ENCODE data around the gene UBE2D3. TPM values are rescaled to one million over a fixed set of nuclear protein-coding genes. Genes with fewer than 3 reads are reported as not detected.
A peak's percentile ranks its signal among the peaks of the same experiment; 100 is the strongest.

UBE2D3 gene
- total RNA-seq, 2 donors from 2014 or later, result 149 to 323 TPM

DNA sequence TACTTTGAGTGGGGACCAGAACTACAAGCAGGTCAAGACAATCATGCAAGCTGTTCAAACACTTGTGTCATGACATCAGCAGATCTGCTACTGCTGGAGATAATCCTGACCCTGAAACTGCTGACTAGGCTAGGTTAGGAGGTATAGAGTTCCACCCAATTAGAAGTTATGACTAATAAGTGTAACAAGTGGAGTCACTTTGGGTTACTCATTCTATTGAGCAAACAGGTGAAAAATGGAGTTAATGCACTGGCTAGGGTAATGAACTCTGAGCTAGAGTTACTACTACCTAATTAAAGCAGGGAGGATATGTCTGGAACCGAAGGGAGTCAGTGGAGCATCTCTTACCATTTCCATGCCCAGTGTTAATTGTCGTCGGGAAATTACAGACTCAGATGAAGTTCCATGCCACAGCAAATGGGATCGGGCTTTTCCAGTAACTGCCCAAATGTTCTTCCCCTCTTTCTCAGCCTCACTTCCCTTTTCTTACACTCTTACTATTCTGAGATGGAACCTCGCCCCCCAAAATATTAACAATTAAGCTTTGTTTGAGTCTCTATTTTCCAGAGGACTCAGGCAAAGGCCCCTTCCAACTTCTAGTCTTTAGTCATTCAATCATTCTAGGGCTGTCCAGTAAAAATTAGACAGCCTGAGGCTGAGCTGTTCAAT, 46.7 kb downstream of the UBE2D3 start:
- H3K36me3 ChIP-seq (replicated peaks in 1 of 2; ENCODE audit: insufficient read depth in 1 of 2, low read depth in 2 of 2), result no peaks in the 10 kb centered on the region
- peaks cover 7% of the 10 kb centered on the region for H3K4me1 ChIP-seq
- peak in 1 of 4 donors; percentile 26 for DNase-seq
- 77 to 95% methylated on average over 5 of the region's 5 CpGs for WGBS, 2 donors
- no peak overlapping the region for H3K27ac ChIP-seq
- H3K4me3 ChIP-seq, result no peak overlapping the region
- intact Hi-C loops (cut with DNase I), result no loop called here
- no peaks in the 10 kb centered on the region for H3K27me3 ChIP-seq
- peak; percentile 79 for ATAC-seq
- no peaks in the 10 kb centered on the region for H3K9me3 ChIP-seq
- TF ChIP-seq, protein P1, sequence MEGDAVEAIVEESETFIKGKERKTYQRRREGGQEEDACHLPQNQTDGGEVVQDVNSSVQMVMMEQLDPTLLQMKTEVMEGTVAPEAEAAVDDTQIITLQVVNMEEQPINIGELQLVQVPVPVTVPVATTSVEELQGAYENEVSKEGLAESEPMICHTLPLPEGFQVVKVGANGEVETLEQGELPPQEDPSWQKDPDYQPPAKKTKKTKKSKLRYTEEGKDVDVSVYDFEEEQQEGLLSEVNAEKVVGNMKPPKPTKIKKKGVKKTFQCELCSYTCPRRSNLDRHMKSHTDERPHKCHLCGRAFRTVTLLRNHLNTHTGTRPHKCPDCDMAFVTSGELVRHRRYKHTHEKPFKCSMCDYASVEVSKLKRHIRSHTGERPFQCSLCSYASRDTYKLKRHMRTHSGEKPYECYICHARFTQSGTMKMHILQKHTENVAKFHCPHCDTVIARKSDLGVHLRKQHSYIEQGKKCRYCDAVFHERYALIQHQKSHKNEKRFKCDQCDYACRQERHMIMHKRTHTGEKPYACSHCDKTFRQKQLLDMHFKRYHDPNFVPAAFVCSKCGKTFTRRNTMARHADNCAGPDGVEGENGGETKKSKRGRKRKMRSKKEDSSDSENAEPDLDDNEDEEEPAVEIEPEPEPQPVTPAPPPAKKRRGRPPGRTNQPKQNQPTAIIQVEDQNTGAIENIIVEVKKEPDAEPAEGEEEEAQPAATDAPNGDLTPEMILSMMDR (IDR thresholded peaks at IDR 0.05), result no peak
- TF ChIP-seq POLR2A (IDR thresholded peaks at IDR 0.05), result no peak

DNA sequence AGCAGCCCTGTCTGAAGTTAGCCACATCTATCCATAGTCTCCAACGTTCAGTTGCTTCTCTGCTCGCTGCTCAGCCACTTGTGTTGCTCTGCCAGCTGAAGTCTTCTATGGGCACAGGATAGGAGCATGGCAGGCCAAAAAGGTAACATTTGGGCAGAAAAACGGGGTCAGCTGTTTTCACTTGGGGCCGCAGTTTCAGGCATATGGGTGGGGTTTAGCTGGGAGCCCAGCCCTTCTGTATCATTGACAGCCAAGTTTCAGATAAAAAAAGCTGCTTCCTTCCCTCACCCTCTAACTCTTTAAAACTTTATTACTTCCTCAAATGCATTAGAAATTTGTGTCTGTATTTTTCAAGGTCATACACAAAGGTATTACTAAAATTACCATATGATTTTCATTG, 48.1 kb downstream of the UBE2D3 start:
- no peak for ATAC-seq
- DNase-seq, result no peak
- no peaks in the 10 kb centered on the region for H3K36me3 ChIP-seq (replicated peaks in 1 of 2; ENCODE audit: insufficient read depth in 1 of 2, low read depth in 2 of 2)
- H3K4me3 ChIP-seq, result no peak overlapping the region
- peaks cover 7% of the 10 kb centered on the region for H3K4me1 ChIP-seq
- H3K27me3 ChIP-seq, result no peaks in the 10 kb centered on the region
- 52 to 60% methylated on average over 4 of the region's 4 CpGs for WGBS, 2 donors
- TF ChIP-seq, protein P1 (IDR thresholded peaks at IDR 0.05), result no peak
- TF ChIP-seq POLR2A (IDR thresholded peaks at IDR 0.05), result no peak
- peak overlapping the region in 2 of 4 donors; percentile 4 to 45 for H3K27ac ChIP-seq
- H3K9me3 ChIP-seq, result no peaks in the 10 kb centered on the region
- intact Hi-C loops (cut with DNase I), result no loop called here

DNA sequence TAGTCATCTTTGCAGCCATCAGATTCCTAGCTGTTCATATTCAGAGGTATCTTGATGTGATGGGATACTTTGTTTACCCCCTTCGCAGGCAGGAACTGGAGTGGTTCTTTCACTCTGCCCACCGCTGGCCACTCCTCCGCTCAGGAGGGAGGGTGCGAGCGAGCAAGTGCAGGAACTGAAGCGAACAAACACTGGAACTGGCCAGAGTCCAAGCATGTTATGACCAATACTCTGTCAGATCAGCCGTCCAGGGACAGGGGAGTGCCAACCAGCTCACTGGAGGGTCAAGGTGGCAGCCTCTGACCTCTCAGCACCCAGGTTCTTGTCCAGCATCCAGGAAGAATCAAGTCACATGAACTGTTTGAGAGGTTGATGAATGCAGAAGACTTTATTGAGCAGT, 48.6 kb downstream of the UBE2D3 start:
- TF ChIP-seq, protein P1 (IDR thresholded peaks at IDR 0.05), result no peak
- no peak for TF ChIP-seq POLR2A (IDR thresholded peaks at IDR 0.05)
- H3K4me1 ChIP-seq, result peaks cover 7% of the 10 kb centered on the region
- H3K4me3 ChIP-seq, result no peak overlapping the region
- H3K27me3 ChIP-seq, result no peaks in the 10 kb centered on the region
- no peaks in the 10 kb centered on the region for H3K36me3 ChIP-seq (replicated peaks in 1 of 2; ENCODE audit: insufficient read depth in 1 of 2, low read depth in 2 of 2)
- peak overlapping the region in 2 of 4 donors; percentile 4 to 45 for H3K27ac ChIP-seq
- DNase-seq, result peak; percentile 45 to 71 (median 62)
- ATAC-seq, result peak; percentile 64
- H3K9me3 ChIP-seq, result no peaks in the 10 kb centered on the region
- WGBS, 2 donors, result 12 to 16% methylated on average over 6 to 7 of the region's 7 CpGs
- intact Hi-C loops (cut with DNase I), result no loop called here

DNA sequence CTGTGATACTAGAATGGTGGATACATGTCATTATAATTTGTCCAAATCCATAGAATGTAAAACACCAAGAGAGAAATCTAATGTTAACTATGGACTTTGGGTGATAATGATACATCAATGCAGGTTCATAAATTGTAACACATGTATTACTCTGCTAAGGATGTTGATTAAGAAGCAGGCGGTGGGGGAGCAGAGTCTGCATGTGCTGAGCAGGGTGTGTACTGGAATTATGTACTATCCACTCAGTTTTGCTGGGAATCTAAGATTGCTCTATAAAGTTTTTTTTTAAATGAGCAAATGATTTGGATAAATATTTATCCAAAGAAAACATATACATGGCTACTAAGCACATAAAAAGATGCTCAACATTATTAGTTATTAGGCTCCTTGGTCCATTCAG, 51.5 kb downstream of the UBE2D3 start:
- DNase-seq (no peak), ATAC-seq (no peak)
- H3K27ac ChIP-seq, result no peak overlapping the region
- peaks cover 7% of the 10 kb centered on the region for H3K4me1 ChIP-seq
- WGBS, 2 donors, result 91 to 95% methylated on average over 1 of the region's 1 CpG
- H3K4me3 ChIP-seq, result no peak overlapping the region
- no peak for TF ChIP-seq POLR2A (IDR thresholded peaks at IDR 0.05)
- TF ChIP-seq, protein P1 (IDR thresholded peaks at IDR 0.05), result no peak
- intact Hi-C loops (cut with DNase I), result no loop called here
- H3K36me3 ChIP-seq (replicated peaks in 1 of 2; ENCODE audit: insufficient read depth in 1 of 2, low read depth in 2 of 2), result no peaks in the 10 kb centered on the region
- no peaks in the 10 kb centered on the region for H3K27me3 ChIP-seq
- no peaks in the 10 kb centered on the region for H3K9me3 ChIP-seq

DNA sequence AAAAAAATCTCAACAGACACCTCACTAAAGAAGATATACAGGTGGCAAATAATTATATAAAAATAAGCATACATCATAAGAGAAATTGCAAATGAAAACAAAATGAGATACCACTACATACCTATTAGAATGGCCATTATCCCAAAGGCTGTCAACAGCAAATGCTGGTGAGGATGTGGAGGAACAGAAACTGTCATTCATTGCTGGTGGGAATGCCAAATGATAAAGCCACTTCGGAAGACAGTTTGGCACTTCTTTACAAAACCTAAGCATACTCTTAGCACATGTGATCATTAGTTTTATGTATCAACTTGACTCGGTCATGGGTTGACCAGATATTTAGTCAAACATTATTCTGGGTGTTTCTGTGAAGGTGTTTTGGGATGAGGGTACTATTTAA, 53.1 kb downstream of the UBE2D3 start:
- H3K27me3 ChIP-seq, result no peaks in the 10 kb centered on the region
- TF ChIP-seq, protein P1 (IDR thresholded peaks at IDR 0.05), result no peak
- no peak for TF ChIP-seq POLR2A (IDR thresholded peaks at IDR 0.05)
- no peaks in the 10 kb centered on the region for H3K9me3 ChIP-seq
- H3K36me3 ChIP-seq (replicated peaks in 1 of 2; ENCODE audit: insufficient read depth in 1 of 2, low read depth in 2 of 2), result no peaks in the 10 kb centered on the region
- H3K4me1 ChIP-seq, result peaks cover 7% of the 10 kb centered on the region
- H3K27ac ChIP-seq, result no peak overlapping the region
- ATAC-seq (no peak), DNase-seq (no peak)
- intact Hi-C loops (cut with DNase I), result no loop called here
- WGBS, 2 donors, result 43 to 59% methylated on average over 2 of the region's 2 CpGs
- H3K4me3 ChIP-seq, result no peak overlapping the region
